GM19455 (cell line): ENCODE measurements around the gene PPP1R14C.

ENCODE experiments used
- ATAC-seq: cut with Tn5 transposase; IDR thresholded peaks from one replicate; pipeline ENCODE4 v1.9.1; 2021; ENCODE audit not compliant: unreplicated experiment

PPP1R14C gene

GRCh38 chr6:150142670-150143515 is at the start of gene PPP1R14C:
PPP1R14C (plus strand) TSS chr6:150143044; CDS start chr6:150143193, 149 bp downstream.
- no peak for ATAC-seq

GRCh38 chr6:150093397-150093796 is 49.4 kb upstream of the PPP1R14C start:
- no peak for ATAC-seq

- no peak for ATAC-seq
These were observed 44.7 kb upstream of the PPP1R14C start for GRCh38 chr6:150098155-150098554.

- ATAC-seq, result no peak
These were observed 43.3 kb upstream of the PPP1R14C start for GRCh38 chr6:150099546-150099945.

- ATAC-seq, result no peak
These were observed 42.9 kb upstream of the PPP1R14C start for GRCh38 chr6:150099953-150100352.

GRCh38 chr6:150100745-150101144 is 42.1 kb upstream of the PPP1R14C start:
- no peak for ATAC-seq

- no peak for ATAC-seq
These were observed 40.0 kb upstream of the PPP1R14C start for GRCh38 chr6:150102750-150103270.

GRCh38 chr6:150112233-150112632 is 30.6 kb upstream of the PPP1R14C start:
- no peak for ATAC-seq

- no peak for ATAC-seq
These were observed 27.1 kb upstream of the PPP1R14C start for GRCh38 chr6:150115769-150116168.

- ATAC-seq, result no peak
These were observed 26.5 kb upstream of the PPP1R14C start for GRCh38 chr6:150116200-150116800.

- no peak for ATAC-seq
These were observed 24.6 kb upstream of the PPP1R14C start for GRCh38 chr6:150118203-150118602.

GRCh38 chr6:150118627-150119026 is 24.2 kb upstream of the PPP1R14C start:
- no peak for ATAC-seq

- no peak for ATAC-seq
These were observed 23.7 kb upstream of the PPP1R14C start for GRCh38 chr6:150119173-150119572.

- no peak for ATAC-seq
These were observed 19.2 kb upstream of the PPP1R14C start for GRCh38 chr6:150123645-150124044.

GRCh38 chr6:150124235-150124634 is 18.6 kb upstream of the PPP1R14C start:
- no peak for ATAC-seq

- ATAC-seq, result no peak
These were observed 16.1 kb upstream of the PPP1R14C start for GRCh38 chr6:150126641-150127291.

GRCh38 chr6:150128425-150128824 is 14.4 kb upstream of the PPP1R14C start:
- no peak for ATAC-seq

GRCh38 chr6:150129616-150130505 is 13.0 kb upstream of the PPP1R14C start:
- ATAC-seq, result no peak

- ATAC-seq, result no peak
These were observed 9.2 kb upstream of the PPP1R14C start for GRCh38 chr6:150133686-150134085.

- ATAC-seq, result no peak
These were observed 8.4 kb upstream of the PPP1R14C start for GRCh38 chr6:150134280-150134920.
